ENCODE measurements around the gene HOXA7.
A peak's percentile ranks its signal among the peaks of the same experiment; 100 is the strongest.

Gene HOXA7

GRCh38 chr7:27175626-27176523 is 19.4 kb upstream of the HOXA7 start:
- no peak for TF ChIP-seq JUND (IDR thresholded peaks at IDR 0.05; ENCODE audit: low read depth)
- DNase-seq (ENCODE audit: low read depth in 1 of 2, low spot score in 1 of 2), result no peak
- in situ Hi-C loops (cut with HindIII; ENCODE audit: low pct_unique_long_range_greater_than_20kb, low sequenced_read_pairs), result no loop called here

GRCh38 chr7:27174874-27175625 is 18.6 kb upstream of the HOXA7 start:
- peak; percentile 93 to 95 for DNase-seq (ENCODE audit: low read depth in 1 of 2, low spot score in 1 of 2)
- in situ Hi-C loops (cut with HindIII; ENCODE audit: low pct_unique_long_range_greater_than_20kb, low sequenced_read_pairs), result no loop called here

DNA sequence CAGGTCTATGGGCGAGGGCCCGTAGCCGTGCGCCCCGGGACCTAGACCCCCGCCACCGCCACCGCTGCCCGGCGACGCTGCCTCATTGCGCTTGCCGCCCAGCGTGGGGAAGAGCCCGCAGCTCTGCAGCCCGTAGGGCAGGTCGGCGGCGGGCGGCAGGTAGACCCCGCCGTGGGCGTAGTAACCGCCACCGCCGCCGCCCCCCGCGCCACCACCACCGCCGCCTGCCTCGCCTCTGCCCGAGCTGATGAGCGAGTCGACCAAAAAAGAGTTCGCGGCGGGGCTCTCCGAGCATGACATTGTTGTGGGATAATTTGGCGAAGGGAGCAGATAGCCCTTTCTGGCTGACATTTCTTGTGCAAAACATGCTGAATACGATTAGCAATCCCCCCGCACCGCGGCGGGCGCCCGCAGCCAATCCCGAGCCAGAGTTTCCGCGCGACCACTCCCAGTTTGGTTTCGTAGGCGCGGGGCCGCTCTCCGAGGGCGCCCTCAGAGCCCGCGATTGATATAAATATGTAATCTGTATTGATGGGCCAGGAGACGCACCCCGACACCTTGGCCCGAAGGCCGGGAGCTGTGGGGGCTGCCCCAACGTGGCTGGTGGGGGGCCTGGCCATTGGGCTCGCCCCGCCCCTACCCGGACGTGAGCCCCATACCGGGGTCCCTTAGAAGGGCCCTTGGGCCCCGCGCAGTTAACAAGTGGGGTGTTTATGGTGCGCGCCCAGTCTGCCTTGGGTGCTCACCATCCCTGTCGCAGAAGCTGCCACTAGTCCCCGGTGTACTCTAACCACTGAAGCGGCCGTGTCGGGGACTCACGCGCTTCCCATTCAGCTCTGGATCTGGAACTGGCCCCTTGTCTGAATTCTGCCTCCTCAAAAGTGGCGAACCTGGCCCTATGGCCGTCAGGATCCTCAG is 17.7 kb upstream of the HOXA7 start, which contains the start of gene HOXA10:
Gene HOXA10, minus strand, starts transcription at position 365 of the 918 bp plus-strand sequence. Its CDS starts 14 bp downstream, at position 351.
- in situ Hi-C loops (cut with HindIII; ENCODE audit: low pct_unique_long_range_greater_than_20kb, low sequenced_read_pairs), result no loop called here
- no peak for TF ChIP-seq JUND (IDR thresholded peaks at IDR 0.05; ENCODE audit: low read depth)
- no peak for DNase-seq (ENCODE audit: low read depth in 1 of 2, low spot score in 1 of 2)

More at GRCh38 chr7:27174874-27175625, 18.6 kb upstream of the HOXA7 start:
- TF ChIP-seq JUND (IDR thresholded peaks at IDR 0.05; ENCODE audit: low read depth), result no peak

DNA sequence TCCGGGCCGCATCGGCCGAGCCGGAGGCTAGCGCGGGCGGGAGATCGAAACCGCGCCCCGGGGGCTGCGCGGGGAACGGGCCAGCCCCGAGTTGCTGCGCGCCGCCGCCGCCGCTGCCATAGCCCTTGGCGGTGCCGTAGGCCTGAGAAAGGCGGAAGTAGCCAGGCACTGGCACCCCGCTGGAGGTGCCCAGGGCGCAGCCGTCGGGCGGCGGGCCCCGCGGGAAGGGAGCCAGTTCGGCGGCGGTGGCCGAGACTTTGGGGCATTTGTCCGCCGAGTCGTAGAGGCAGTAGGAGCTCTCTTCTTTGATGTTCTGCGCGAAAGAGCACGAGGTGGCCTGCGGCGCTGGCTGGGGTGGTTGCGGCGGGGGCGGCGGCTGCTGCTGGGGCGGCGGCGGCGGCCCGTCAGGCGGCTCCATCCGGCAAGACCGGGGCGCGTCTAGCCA is 17.1 kb upstream of the HOXA7 start:
- no peak for DNase-seq (ENCODE audit: low read depth in 1 of 2, low spot score in 1 of 2)
- TF ChIP-seq JUND (IDR thresholded peaks at IDR 0.05; ENCODE audit: low read depth), result no peak
- in situ Hi-C loops (cut with HindIII; ENCODE audit: low pct_unique_long_range_greater_than_20kb, low sequenced_read_pairs), result no loop called here

DNA sequence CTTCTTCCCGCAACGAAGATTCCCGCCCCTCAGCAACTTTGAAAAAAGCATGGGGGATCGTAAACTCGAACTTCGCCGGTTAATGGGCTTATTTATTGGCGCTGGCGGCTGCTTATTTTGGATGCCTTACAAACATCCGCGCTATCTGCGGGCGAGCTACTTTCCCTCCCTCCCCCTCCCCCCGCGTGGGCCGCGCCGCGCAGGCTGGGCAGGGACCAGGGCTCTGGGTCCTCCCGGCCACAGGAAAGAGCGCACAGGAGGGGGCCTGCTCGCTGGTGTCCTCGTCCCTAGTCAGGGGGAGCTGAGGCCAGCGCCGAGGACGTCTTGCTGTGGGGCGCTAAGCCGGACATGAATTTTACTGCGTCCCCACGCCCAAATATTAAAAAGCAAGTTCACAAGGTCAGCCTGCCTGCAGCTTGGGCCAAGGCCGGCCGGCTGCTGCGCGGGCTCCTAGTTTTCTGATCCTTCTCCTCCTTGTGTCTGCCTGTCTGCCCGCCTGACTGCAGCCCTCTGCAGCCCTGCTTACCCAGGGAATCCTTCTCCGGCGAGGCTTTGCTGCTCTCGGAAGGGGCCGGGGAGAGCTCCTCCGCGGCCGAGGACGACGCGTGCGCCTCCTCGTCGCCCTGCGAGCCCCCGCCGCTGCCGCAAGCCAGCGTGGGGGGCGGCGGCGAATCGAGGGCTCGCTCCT is 16.5 kb upstream of the HOXA7 start:
- in situ Hi-C loops (cut with HindIII; ENCODE audit: low pct_unique_long_range_greater_than_20kb, low sequenced_read_pairs), result no loop called here
- TF ChIP-seq JUND (IDR thresholded peaks at IDR 0.05; ENCODE audit: low read depth), result no peak
- no peak for DNase-seq (ENCODE audit: low read depth in 1 of 2, low spot score in 1 of 2)

DNA sequence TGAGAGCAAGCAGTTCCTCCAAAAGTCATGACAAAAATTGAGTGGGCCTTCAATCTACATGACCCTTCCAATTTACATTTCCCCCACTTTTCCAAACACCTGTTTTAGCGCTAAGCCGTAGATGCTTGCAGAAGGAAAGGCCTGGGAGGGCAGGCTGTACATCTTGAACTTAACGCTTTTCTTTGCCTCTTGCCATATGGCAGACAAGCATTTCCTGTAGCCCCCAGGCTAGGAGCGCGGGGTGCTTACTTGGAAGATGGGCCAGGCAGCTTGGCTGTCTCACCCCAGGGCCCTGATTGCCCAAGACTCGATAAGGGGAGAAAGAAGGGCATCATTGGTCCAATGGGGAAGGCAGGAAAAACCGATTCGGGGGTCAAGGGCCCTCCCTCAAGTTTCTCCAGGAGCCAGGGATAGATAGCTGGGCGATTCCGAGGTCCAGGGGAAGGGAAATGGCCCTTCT is 15.9 kb upstream of the HOXA7 start:
- TF ChIP-seq JUND (IDR thresholded peaks at IDR 0.05; ENCODE audit: low read depth), result no peak
- in situ Hi-C loops (cut with HindIII; ENCODE audit: low pct_unique_long_range_greater_than_20kb, low sequenced_read_pairs), result no loop called here
- no peak for DNase-seq (ENCODE audit: low read depth in 1 of 2, low spot score in 1 of 2)

GRCh38 chr7:27171637-27172314 is 15.3 kb upstream of the HOXA7 start:
- TF ChIP-seq JUND (IDR thresholded peaks at IDR 0.05; ENCODE audit: low read depth), result no peak
- in situ Hi-C loops (cut with HindIII; ENCODE audit: low pct_unique_long_range_greater_than_20kb, low sequenced_read_pairs), result no loop called here
- no peak for DNase-seq (ENCODE audit: low read depth in 1 of 2, low spot score in 1 of 2)

GRCh38 chr7:27171325-27171636 is 14.8 kb upstream of the HOXA7 start:
- peak in 1 of 2 experiments; percentile 39 for DNase-seq (ENCODE audit: low read depth in 1 of 2, low spot score in 1 of 2)
- in situ Hi-C loops (cut with HindIII; ENCODE audit: low pct_unique_long_range_greater_than_20kb, low sequenced_read_pairs), result no loop called here
- TF ChIP-seq JUND (IDR thresholded peaks at IDR 0.05; ENCODE audit: low read depth), result no peak

- TF ChIP-seq JUND (IDR thresholded peaks at IDR 0.05; ENCODE audit: low read depth), result no peak
- DNase-seq (ENCODE audit: low read depth in 1 of 2, low spot score in 1 of 2), result no peak
- in situ Hi-C loops (cut with HindIII; ENCODE audit: low pct_unique_long_range_greater_than_20kb, low sequenced_read_pairs), result no loop called here
These were observed 14.2 kb upstream of the HOXA7 start for GRCh38 chr7:27170426-27171324.

- in situ Hi-C loops (cut with HindIII; ENCODE audit: low pct_unique_long_range_greater_than_20kb, low sequenced_read_pairs), result no loop called here
- DNase-seq (ENCODE audit: low read depth in 1 of 2, low spot score in 1 of 2), result no peak
- TF ChIP-seq JUND (IDR thresholded peaks at IDR 0.05; ENCODE audit: low read depth), result no peak
These were observed 13.4 kb upstream of the HOXA7 start for GRCh38 chr7:27169658-27170425.

Data from T47D (cell line).